MM.1S (cell line): ENCODE measurements around the gene CAMK1G.

Experiments used
- DNase-seq: peaks from one replicate; pipeline ENCODE4 v3.0.0-alpha.2; 2015
- H2AFZ ChIP-seq: fragments of 300-600 bp; sonication (generic); 2 replicates; pipeline ENCODE4 v1.6.0; 2016; ENCODE audit warnings: antibody characterized with exemption, low read length
- H3F3A ChIP-seq: fragments of 300-600 bp; sonication (generic); 2 replicates; pipeline ENCODE4 v1.6.1; 2016; ENCODE audit warnings: mild to moderate bottlenecking, antibody characterized with exemption, low read length, moderate library complexity, mixed read lengths; ENCODE audit not compliant: insufficient read depth
- H3K27ac ChIP-seq: fragments of 300-600 bp; sonication (generic); 2 replicates; pipeline ENCODE4 v1.5.1; 2016; ENCODE audit warnings: mild to moderate bottlenecking, low read length
- H3K27me3 ChIP-seq: fragments of 300-600 bp; sonication (generic); replicated peaks from 2 replicates; pipeline ENCODE4 v1.6.0; 2016; ENCODE audit warnings: low read length; ENCODE audit not compliant: insufficient read depth
- H3K36me3 ChIP-seq: fragments of 300-600 bp; sonication (generic); replicated peaks from 2 replicates; pipeline ENCODE4 v1.6.1; 2016; ENCODE audit warnings: mild to moderate bottlenecking, low read length, mixed read lengths; ENCODE audit not compliant: insufficient read depth
- H3K4me1 ChIP-seq: fragments of 300-600 bp; sonication (generic); 2 replicates; pipeline ENCODE4 v1.6.1; 2016; ENCODE audit warnings: low read length, mixed read lengths
- H3K4me2 ChIP-seq: fragments of 300-600 bp; sonication (generic); 2 replicates; pipeline ENCODE4 v1.6.0; 2016; ENCODE audit warnings: low read depth, low read length
- H3K4me3 ChIP-seq: fragments of 300-600 bp; sonication (generic); 2 replicates; pipeline ENCODE4 v1.5.1; 2016; ENCODE audit warnings: low read length, mixed read lengths
- H3K79me2 ChIP-seq: fragments of 300-600 bp; sonication (generic); 2 replicates; pipeline ENCODE4 v1.6.1; 2016; ENCODE audit warnings: mixed run types, low read length, mixed read lengths
- H3K9ac ChIP-seq: fragments of 300-600 bp; sonication (generic); 2 replicates; pipeline ENCODE4 v1.6.1; 2016; ENCODE audit warnings: low read length, mixed read lengths
- H3K9me2 ChIP-seq: fragments of 300-600 bp; sonication (generic); replicated peaks from 2 replicates; pipeline ENCODE4 v1.6.1; 2016; ENCODE audit warnings: mild to moderate bottlenecking, low read length, mixed read lengths; ENCODE audit not compliant: insufficient read depth
- H3K9me3 ChIP-seq: fragments of 300-600 bp; sonication (generic); replicated peaks from 2 replicates; pipeline ENCODE4 v1.6.1; 2016; ENCODE audit warnings: mild to moderate bottlenecking, low read length, mixed read lengths; ENCODE audit not compliant: insufficient read depth
- H4K20me1 ChIP-seq: fragments of 300-600 bp; sonication (generic); 2 replicates; pipeline ENCODE4 v1.6.1; 2016; ENCODE audit warnings: mild to moderate bottlenecking, low read length, moderate library complexity, mixed read lengths; ENCODE audit not compliant: insufficient read depth
- CTCF ChIP-seq: fragments of 300-600 bp; sonication (generic); IDR thresholded peaks from 2 replicates; pipeline ENCODE4 v1.5.1; 2016; ENCODE audit warnings: antibody characterized with exemption, low read length, mixed read lengths
- EZH2 ChIP-seq: fragments of 300-600 bp; sonication (generic); optimal IDR thresholded peaks from 2 replicates; pipeline ENCODE3; 2017; ENCODE audit warnings: low read depth, mild to moderate bottlenecking, antibody characterized with exemption, low read length, mixed read lengths
- EZH2phosphoT487 ChIP-seq: fragments of 300-600 bp; sonication (generic); IDR thresholded peaks from 2 replicates; pipeline ENCODE4 v1.6.1; 2018; ENCODE audit warnings: antibody characterized with exemption, low read length

Gene CAMK1G

GRCh38 chr1:209655411-209656231 is 72.1 kb downstream of the CAMK1G start:
- Histone ChIP-seq H2AFZ (no peak overlapping the region), H3F3A (no peaks in the 10 kb centered on the region), H4K20me1 (no peaks in the 10 kb centered on the region), H3K4me2 (no peak overlapping the region), H3K9me2 (no peaks in the 10 kb centered on the region), H3K27me3 (no peaks in the 10 kb centered on the region), H3K79me2 (no peaks in the 10 kb centered on the region), H3K9me3 (no peaks in the 10 kb centered on the region), H3K4me3 (no peak overlapping the region), H3K27ac (no peak overlapping the region), H3K4me1 (peaks cover 40% of the 10 kb centered on the region), H3K9ac (no peak overlapping the region), H3K36me3 (no peaks in the 10 kb centered on the region)
- TF ChIP-seq CTCF: no peak
- TF ChIP-seq EZH2phosphoT487: no peak
- no peak for TF ChIP-seq EZH2
- DNase-seq: no peak

GRCh38 chr1:209657140-209657879 is 73.8 kb downstream of the CAMK1G start:
- Histone ChIP-seq H4K20me1 (no peaks in the 10 kb centered on the region), H3K79me2 (no peaks in the 10 kb centered on the region), H2AFZ (no peak overlapping the region), H3K27ac (no peak overlapping the region), H3K9ac (no peak overlapping the region), H3K27me3 (no peaks in the 10 kb centered on the region), H3K4me2 (no peak overlapping the region), H3K4me3 (no peak overlapping the region), H3K4me1 (peaks cover 30% of the 10 kb centered on the region), H3K9me3 (no peaks in the 10 kb centered on the region), H3K36me3 (no peaks in the 10 kb centered on the region), H3K9me2 (no peaks in the 10 kb centered on the region), H3F3A (no peaks in the 10 kb centered on the region)
- no peak for DNase-seq
- TF ChIP-seq CTCF: no peak

- H3K9me3 ChIP-seq: no peaks in the 10 kb centered on the region
- H3F3A ChIP-seq: no peaks in the 10 kb centered on the region
- no peak overlapping the region for H3K4me2 ChIP-seq
- no peak overlapping the region for H3K9ac ChIP-seq
- H3K4me3 ChIP-seq: no peak overlapping the region
- peaks cover 25% of the 10 kb centered on the region for H3K4me1 ChIP-seq
- H3K36me3 ChIP-seq: no peaks in the 10 kb centered on the region
- no peak overlapping the region for H3K27ac ChIP-seq
- H3K79me2 ChIP-seq: no peaks in the 10 kb centered on the region
- H2AFZ ChIP-seq: no peak overlapping the region
- no peaks in the 10 kb centered on the region for H3K27me3 ChIP-seq
- DNase-seq: no peak
- TF ChIP-seq EZH2 (no peak), CTCF (no peak)
- H4K20me1 ChIP-seq: no peaks in the 10 kb centered on the region
- no peaks in the 10 kb centered on the region for H3K9me2 ChIP-seq
These were observed 74.4 kb downstream of the CAMK1G start for GRCh38 chr1:209657918-209658317.
